ENCODE results near the gene ASMT.

GRCh38 chrX:1656379-1656778 is 41.5 kb downstream of the ASMT start:
- TF ChIP-seq ARNTL (CRISPR knock-in tag; IDR thresholded peaks at IDR 0.05; ENCODE audit: borderline replicate concordance, low read depth) (no peak), RARB (CRISPR knock-in tag; IDR thresholded peaks at IDR 0.05) (no peak), ZFP30 (CRISPR knock-in tag; IDR thresholded peaks at IDR 0.05) (no peak), ZC3H10 (CRISPR knock-in tag; IDR thresholded peaks at IDR 0.05) (no peak), OSR1 (CRISPR knock-in tag; IDR thresholded peaks at IDR 0.05) (no peak)
- TF ChIP-seq, protein P1, sequence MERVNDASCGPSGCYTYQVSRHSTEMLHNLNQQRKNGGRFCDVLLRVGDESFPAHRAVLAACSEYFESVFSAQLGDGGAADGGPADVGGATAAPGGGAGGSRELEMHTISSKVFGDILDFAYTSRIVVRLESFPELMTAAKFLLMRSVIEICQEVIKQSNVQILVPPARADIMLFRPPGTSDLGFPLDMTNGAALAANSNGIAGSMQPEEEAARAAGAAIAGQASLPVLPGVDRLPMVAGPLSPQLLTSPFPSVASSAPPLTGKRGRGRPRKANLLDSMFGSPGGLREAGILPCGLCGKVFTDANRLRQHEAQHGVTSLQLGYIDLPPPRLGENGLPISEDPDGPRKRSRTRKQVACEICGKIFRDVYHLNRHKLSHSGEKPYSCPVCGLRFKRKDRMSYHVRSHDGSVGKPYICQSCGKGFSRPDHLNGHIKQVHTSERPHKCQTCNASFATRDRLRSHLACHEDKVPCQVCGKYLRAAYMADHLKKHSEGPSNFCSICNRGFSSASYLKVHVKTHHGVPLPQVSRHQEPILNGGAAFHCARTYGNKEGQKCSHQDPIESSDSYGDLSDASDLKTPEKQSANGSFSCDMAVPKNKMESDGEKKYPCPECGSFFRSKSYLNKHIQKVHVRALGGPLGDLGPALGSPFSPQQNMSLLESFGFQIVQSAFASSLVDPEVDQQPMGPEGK (CRISPR knock-in tag; IDR thresholded peaks at IDR 0.05; ENCODE audit: borderline replicate concordance), result no peak

Measured in SK-N-SH treated with all-trans-retinoic acid at 6 μM for 48 hours (cell line).